PC-3 (cell line): ENCODE data around the gene ASB2.

Experiments used
- EZH2phosphoT487 ChIP-seq: fragments of 300-600 bp; sonication (generic); IDR thresholded peaks from 2 replicates; pipeline ENCODE4 v1.6.1; 2018; ENCODE audit warnings: mild to moderate bottlenecking, antibody characterized with exemption, low read length, borderline replicate concordance
- TF ChIP-seq, protein P1 (sequence below): fragments of 300-600 bp; sonication (generic); conservative IDR thresholded peaks from 2 replicates; pipeline ENCODE4 v1.5.1; 2017; ENCODE audit warnings: antibody characterized with exemption, low read depth, mild to moderate bottlenecking, low read length

DNA sequence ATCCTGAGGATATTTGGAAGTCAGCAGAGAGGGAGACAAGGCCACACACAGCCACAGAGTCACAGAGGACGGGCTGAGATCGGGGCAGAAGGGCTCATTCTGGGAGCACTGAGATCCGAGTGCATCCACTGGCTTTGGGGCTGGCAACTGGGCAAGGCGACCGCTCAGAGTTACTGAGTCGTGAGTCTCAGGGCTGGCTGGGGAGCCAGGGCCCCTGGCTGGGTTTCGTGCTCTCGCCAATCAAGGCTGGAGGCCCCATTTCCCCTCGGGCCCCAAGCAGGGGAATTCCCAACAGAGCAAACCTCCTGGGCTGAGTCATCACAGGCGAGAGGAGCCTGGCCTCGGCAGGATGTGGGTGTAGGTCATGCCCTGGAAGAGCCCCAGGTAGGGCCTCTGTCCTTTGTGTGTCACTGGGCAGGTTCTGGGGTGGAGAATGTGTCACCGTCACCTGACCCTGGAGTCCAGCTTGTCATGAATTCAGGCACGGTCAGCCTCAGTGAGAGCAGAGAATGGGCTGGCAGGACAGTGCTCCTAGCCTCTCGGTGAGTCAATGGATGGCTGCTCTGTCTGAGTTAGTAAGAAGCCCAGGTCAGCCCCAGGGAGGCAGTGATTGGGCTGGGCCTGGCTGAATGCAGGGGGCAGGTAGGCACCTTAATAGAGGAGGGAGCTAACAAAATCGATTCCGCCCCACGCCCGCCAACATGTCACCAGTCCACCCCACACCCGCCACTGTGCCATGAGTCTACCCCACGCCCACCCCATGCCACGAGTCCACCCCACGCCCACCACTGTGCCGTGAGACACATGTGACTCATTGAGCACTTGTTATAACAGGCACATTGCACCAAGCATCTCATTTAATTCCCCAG is 16.9 kb downstream of the ASB2 start:
- TF ChIP-seq, protein P1, sequence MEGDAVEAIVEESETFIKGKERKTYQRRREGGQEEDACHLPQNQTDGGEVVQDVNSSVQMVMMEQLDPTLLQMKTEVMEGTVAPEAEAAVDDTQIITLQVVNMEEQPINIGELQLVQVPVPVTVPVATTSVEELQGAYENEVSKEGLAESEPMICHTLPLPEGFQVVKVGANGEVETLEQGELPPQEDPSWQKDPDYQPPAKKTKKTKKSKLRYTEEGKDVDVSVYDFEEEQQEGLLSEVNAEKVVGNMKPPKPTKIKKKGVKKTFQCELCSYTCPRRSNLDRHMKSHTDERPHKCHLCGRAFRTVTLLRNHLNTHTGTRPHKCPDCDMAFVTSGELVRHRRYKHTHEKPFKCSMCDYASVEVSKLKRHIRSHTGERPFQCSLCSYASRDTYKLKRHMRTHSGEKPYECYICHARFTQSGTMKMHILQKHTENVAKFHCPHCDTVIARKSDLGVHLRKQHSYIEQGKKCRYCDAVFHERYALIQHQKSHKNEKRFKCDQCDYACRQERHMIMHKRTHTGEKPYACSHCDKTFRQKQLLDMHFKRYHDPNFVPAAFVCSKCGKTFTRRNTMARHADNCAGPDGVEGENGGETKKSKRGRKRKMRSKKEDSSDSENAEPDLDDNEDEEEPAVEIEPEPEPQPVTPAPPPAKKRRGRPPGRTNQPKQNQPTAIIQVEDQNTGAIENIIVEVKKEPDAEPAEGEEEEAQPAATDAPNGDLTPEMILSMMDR, result no peak
- TF ChIP-seq EZH2phosphoT487, result peak; percentile 73
